HepG2 (cell line): Measurements from ENCODE around the gene OR10V1. TPM values are rescaled to one million over a fixed set of nuclear protein-coding genes. Genes with fewer than 3 reads are reported as not detected.

Source experiments
- CEBPB ChIP-seq: IDR thresholded peaks from 2 replicates; pipeline ENCODE4 v1.6.1; 2011; ENCODE audit warnings: low read depth, low read length, improper control_type of control experiment, borderline replicate concordance
- ETV6 ChIP-seq: sonication (generic); formaldehyde crosslinking; conservative IDR thresholded peaks from 2 replicates; pipeline ENCODE4 v1.4.0; 2020; ENCODE audit warnings: missing genetic modification reagents
- SP140L ChIP-seq: sonication (generic); formaldehyde crosslinking; IDR thresholded peaks from 2 replicates; pipeline ENCODE4 v1.4.0; 2020; ENCODE audit warnings: missing genetic modification reagents, borderline replicate concordance
- ZHX2 ChIP-seq, 2 experiments: sonication (generic) in 1 of 2; formaldehyde crosslinking in 1 of 2; IDR thresholded peaks; 2 replicates each; pipeline versions ENCODE4 v1.6.1 to v1.9.0; 2014 to 2022; ENCODE audit warnings: antibody characterized with exemption in 1 of 2, borderline replicate concordance in 1 of 2, inconsistent platforms in 1 of 2, low read depth in 1 of 2, missing genetic modification reagents in 1 of 2
- polyA plus RNA-seq, 8 experiments: library from polyadenylated mRNA; depleted of rRNA in 3 of 8; stranded (reverse) in 7 of 8; unstranded in 1 of 8; fragments of >200 nt; fragmentation: Illumina TruSeq in 4 of 8; extraction: Trizol in 4 of 8; gene quantifications; 2 replicates each; pipeline versions ENCODE4 v1.2.1 to v1.2.3, GENCODE V29; 2011 to 2016; ENCODE audit warnings: low read depth in 4 of 8, missing spikeins in 1 of 8, mixed read lengths in 1 of 8; ENCODE audit not compliant: insufficient read depth in 1 of 8
- total RNA-seq, 5 experiments: library from RNA; depleted of rRNA; stranded (reverse); fragments of >200 nt; fragmentation: Illumina TruSeq; extraction: Trizol; gene quantifications; 2 replicates each; pipeline ENCODE4 v1.2.3, GENCODE V29; 2016; ENCODE audit warnings: low read depth in 1 of 5

OR10V1 gene
- total and polyA plus RNA-seq, 2 of the 13 experiments (the other 11 are each of a cell fraction or from before 2014, with no cell fraction given), result not detected

DNA sequence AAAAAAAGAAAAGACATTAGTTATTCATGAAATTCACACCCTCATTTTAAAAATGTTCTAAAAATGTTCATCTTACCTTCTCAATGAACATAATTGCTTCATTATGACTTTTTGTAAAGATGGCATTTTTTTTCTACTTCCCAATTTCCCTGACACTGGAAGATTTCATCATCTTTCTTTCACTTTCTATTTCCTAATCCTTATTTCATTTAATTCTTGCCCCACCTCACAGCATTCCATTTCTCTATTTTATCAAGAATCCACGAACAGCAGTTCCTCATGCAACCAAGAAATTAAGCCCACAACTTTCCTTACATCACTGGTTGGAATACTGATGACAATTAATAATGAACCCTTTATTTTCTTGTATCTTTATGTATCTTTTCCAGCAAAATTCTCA, 46.7 kb downstream of the OR10V1 start (continued):
- TF ChIP-seq ETV6 (no peak), CEBPB (peak; percentile 51; the same call in 1 of the 2 replicates), SP140L (CRISPR knock-in tag) (no peak), ZHX2 (IDR thresholded peaks at IDR 0.05; ENCODE audit: low read depth) (no peak), ZHX2 (CRISPR knock-in tag; IDR thresholded peaks at IDR 0.05; ENCODE audit: borderline replicate concordance) (no peak)

Other genes with a start within 250 kb of the OR10V1 start
- gene OR4D10, start 240.5 kb downstream of the OR10V1 start, total RNA-seq (2016; rRNA removed; fragmentation: Illumina TruSeq; extraction: Trizol), result not detected in 2 replicates
- not detected in 2 replicates for gene OR4D10, start 240.5 kb downstream of the OR10V1 start, polyA plus RNA-seq (2011; rRNA removed)
- gene OR4D11, start 210.3 kb downstream of the OR10V1 start, total RNA-seq (2016; rRNA removed; fragmentation: Illumina TruSeq; extraction: Trizol), result not detected in 2 replicates
- not detected in 2 replicates for gene OR4D11, start 210.3 kb downstream of the OR10V1 start, polyA plus RNA-seq (2011; rRNA removed)
- not detected in 2 replicates for gene OR4D9, start 202.3 kb downstream of the OR10V1 start, total RNA-seq (2016; rRNA removed; fragmentation: Illumina TruSeq; extraction: Trizol)
- gene OR4D9, start 202.3 kb downstream of the OR10V1 start, polyA plus RNA-seq (2011; rRNA removed), result not detected in 2 replicates
- gene OSBP, start 98.1 kb downstream of the OR10V1 start, total RNA-seq (2016; rRNA removed; fragmentation: Illumina TruSeq; extraction: Trizol), result 13.5 and 23.0 TPM in 2 replicates
- gene OSBP, start 98.1 kb downstream of the OR10V1 start, polyA plus RNA-seq (2011; rRNA removed), result 12.1 and 12.5 TPM in 2 replicates
- gene PATL1, start 44.8 kb downstream of the OR10V1 start, total RNA-seq (2016; rRNA removed; fragmentation: Illumina TruSeq; extraction: Trizol), result 12.9 and 16.6 TPM in 2 replicates
- gene PATL1, start 44.8 kb downstream of the OR10V1 start, polyA plus RNA-seq (2011; rRNA removed), result 24.0 and 26.8 TPM in 2 replicates
- gene STX3, start 41.5 kb upstream of the OR10V1 start, total RNA-seq (2016; rRNA removed; fragmentation: Illumina TruSeq; extraction: Trizol), result 24.0 and 28.7 TPM in 2 replicates
- gene STX3, start 41.5 kb upstream of the OR10V1 start, polyA plus RNA-seq (2011; rRNA removed), result 16.5 TPM in 2 replicates
- gene MRPL16, start 96.9 kb upstream of the OR10V1 start, total RNA-seq (2016; rRNA removed; fragmentation: Illumina TruSeq; extraction: Trizol), result 62.6 and 77.8 TPM in 2 replicates
- 40.3 and 45.3 TPM in 2 replicates for gene MRPL16, start 96.9 kb upstream of the OR10V1 start, polyA plus RNA-seq (2011; rRNA removed)
- gene CBLIF, start 131.7 kb upstream of the OR10V1 start, total RNA-seq (2016; rRNA removed; fragmentation: Illumina TruSeq; extraction: Trizol), result not detected in 2 replicates
- not detected in 2 replicates for gene CBLIF, start 131.7 kb upstream of the OR10V1 start, polyA plus RNA-seq (2011; rRNA removed)
- not detected in 2 replicates for gene TCN1, start 152.6 kb upstream of the OR10V1 start, total RNA-seq (2016; rRNA removed; fragmentation: Illumina TruSeq; extraction: Trizol)
- 0.05 TPM in 1 of 2 replicates, not detected in the other for gene TCN1, start 152.6 kb upstream of the OR10V1 start, polyA plus RNA-seq (2011; rRNA removed)
- not detected in 2 replicates for gene OOSP3, start 164.9 kb upstream of the OR10V1 start, total RNA-seq (2016; rRNA removed; fragmentation: Illumina TruSeq; extraction: Trizol)
- not detected in 2 replicates for gene OOSP3, start 164.9 kb upstream of the OR10V1 start, polyA plus RNA-seq (2011; rRNA removed)
- not detected in 2 replicates for gene OOSP1, start 224.6 kb upstream of the OR10V1 start, total RNA-seq (2016; rRNA removed; fragmentation: Illumina TruSeq; extraction: Trizol)
- not detected in 2 replicates for gene OOSP1, start 224.6 kb upstream of the OR10V1 start, polyA plus RNA-seq (2011; rRNA removed)